Right cardiac atrium (tissue), 5 donors: ENCODE results near the gene ARHGAP36. TPM values are rescaled to one million over a fixed set of nuclear protein-coding genes. Genes with fewer than 3 reads are reported as not detected.

Experiments used
- ATAC-seq, 2 donors: fragments of 200-7000 bp; cut with Tn5 transposase; one replicate each; pipeline versions ENCODE4 v1.8.0 to v1.9.1; 2020; ENCODE audit warnings: moderate library complexity in 2 of 2, mild to moderate bottlenecking in 1 of 2
- DNase-seq, 3 donors: peaks; one replicate each; pipeline ENCODE4 v3.0.0-alpha.2; 2020
- H3K27ac ChIP-seq: one replicate; pipeline ENCODE4 v1.5.1; 2013; ENCODE audit warnings: mild to moderate bottlenecking, low read length, control low read depth, moderate library complexity
- H3K27me3 ChIP-seq: one replicate; pipeline ENCODE4 v1.6.1; 2013; ENCODE audit not compliant: control insufficient read depth, insufficient read depth
- H3K4me1 ChIP-seq: one replicate; pipeline ENCODE4 v1.6.1; 2013; ENCODE audit warnings: low read length; ENCODE audit not compliant: control insufficient read depth, insufficient read depth
- H3K4me3 ChIP-seq: one replicate; pipeline ENCODE4 v1.5.1; 2013; ENCODE audit warnings: low read length, control low read depth
- H3K9me3 ChIP-seq: one replicate; pipeline ENCODE4 v1.6.1; 2013; ENCODE audit warnings: low read length; ENCODE audit not compliant: control insufficient read depth
- WGBS: extraction: QIAGEN DNeasy Blood & Tissue Kit; methylation state at CpG from one replicate; pipeline ENCODE4 v1.1.7; 2013; 5-methylcytosine and 5-hydroxymethylcytosine counted together
- intact Hi-C, 4 donors: fragments of 100-400 bp; cut with DNase I; formaldehyde crosslinking; loops; one replicate each; pipeline versions ENCODE4 v1.11.0 to v1.14.0; 2022 to 2023
- polyA plus RNA-seq: library from polyadenylated mRNA; stranded (reverse); fragments of 200-250 nt; gene quantifications from one replicate; pipeline ENCODE4 v1.2.3, GENCODE V29; 2013
- total RNA-seq, 4 donors: library from RNA; stranded (reverse); fragmentation: NEBNext Ultra II Directional; extraction: Animal tissue kit (Norgen Biotek cat#: 25700); gene quantifications; one replicate each; pipeline ENCODE4 v1.2.1, GENCODE V29; 2021
- donor health status: healthy with polysubstance abuse.
- donor health status: DM: no; HTN: yes; CAD: no.
- donor health status: DM: no; HTN: no; CAD: no.
- donor health status: DM: no; HTN: yes; CAD: no; lungs with severe emphysema.
- donor health status: DM: yes; HTN: yes; CAD: no.

The ARHGAP36 gene
- total and polyA plus RNA-seq, 5 donors: 0.05 to 0.12 (median 0.11) TPM; not detected in 2

DNA sequence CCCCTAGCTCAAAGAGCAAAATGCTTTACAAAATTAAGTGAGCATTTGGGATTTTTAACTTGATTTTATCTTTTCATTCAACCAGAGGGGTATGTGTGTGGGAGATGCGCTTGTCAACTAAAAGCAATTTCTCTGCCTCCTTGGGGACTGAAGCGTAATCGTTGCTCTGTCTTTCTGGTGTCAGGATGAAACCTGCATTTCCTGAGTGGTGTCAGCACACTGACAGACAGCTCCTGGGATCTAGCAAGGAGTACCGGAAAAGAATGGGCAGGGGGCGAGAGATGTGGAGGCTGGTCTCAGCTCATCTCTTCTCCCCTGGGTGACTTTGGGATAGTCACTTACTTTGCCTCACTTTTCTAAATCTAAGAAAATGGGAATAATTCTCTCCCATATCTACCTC, 5.1 kb upstream of the ARHGAP36 start:
- WGBS: 65% methylated on average over 5 of the region's 5 CpGs

DNA sequence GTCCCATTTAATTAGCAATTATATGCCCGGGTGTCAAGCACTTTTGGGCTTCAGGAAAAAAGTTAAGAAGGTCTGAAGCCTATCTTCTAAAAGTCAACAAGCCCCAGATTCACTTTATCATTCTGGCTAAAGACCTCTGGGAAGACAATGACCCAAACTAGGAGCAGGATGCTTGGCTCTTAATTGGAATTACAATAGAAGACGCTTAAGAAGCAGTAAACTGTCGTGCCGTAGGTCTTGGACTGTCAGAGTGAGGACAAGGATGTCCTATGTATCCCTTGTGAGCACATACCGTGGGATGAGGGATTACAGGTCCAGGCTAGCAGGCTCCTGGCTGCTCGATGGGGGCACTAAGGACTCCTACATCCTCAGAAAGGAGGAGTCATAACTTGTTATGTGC, 3.2 kb upstream of the ARHGAP36 start:
- no peaks in the 10 kb centered on the region for H3K4me1 ChIP-seq
- no peak overlapping the region for H3K27ac ChIP-seq
- ATAC-seq: no peak
- H3K27me3 ChIP-seq: no peaks in the 10 kb centered on the region
- no peak overlapping the region for H3K4me3 ChIP-seq
- WGBS: 46% methylated on average over 6 of the region's 6 CpGs
- H3K9me3 ChIP-seq: no peaks in the 10 kb centered on the region
- intact Hi-C loops: no loop called here
- no peak for DNase-seq

More for the DNA sequence above, 5.1 kb upstream of the ARHGAP36 start:
- Histone ChIP-seq H3K9me3 (no peaks in the 10 kb centered on the region), H3K4me3 (no peak overlapping the region), H3K27ac (no peak overlapping the region), H3K4me1 (no peaks in the 10 kb centered on the region), H3K27me3 (no peaks in the 10 kb centered on the region)
- intact Hi-C loops: no loop called here
- no peak for DNase-seq
- ATAC-seq: no peak

DNA sequence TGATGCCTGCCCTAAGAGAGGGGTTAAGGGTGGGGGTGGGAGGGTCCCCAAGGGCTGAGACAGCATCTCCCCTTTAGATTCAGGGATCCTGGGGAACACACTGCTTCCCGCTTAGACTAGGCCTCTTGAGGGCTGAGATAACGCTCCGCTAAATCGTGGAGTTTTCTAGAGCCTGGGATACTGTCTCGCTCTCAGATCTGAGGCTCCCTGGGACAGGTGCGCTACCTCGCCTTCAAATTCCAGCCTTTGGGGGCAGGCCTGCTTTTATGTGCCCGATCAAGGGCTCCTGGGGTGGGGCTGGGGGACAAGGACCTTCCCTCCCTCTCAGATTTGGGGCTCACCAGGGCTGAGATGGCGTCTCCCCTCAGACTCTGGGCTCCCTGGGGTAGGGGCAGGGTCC, 440 bp upstream of the ARHGAP36 start:
- intact Hi-C loops: no loop called here
- WGBS: 9% methylated on average over 9 of the region's 9 CpGs
- no peak for ATAC-seq
- Histone ChIP-seq H3K4me3 (no peak overlapping the region), H3K9me3 (no peaks in the 10 kb centered on the region), H3K4me1 (no peaks in the 10 kb centered on the region), H3K27ac (no peak overlapping the region), H3K27me3 (no peaks in the 10 kb centered on the region)
- DNase-seq: no peak

GRCh38 chrX:131059246-131059645, 1.1 kb downstream of the ARHGAP36 start:
- intact Hi-C loops: no loop called here
- no peak for ATAC-seq
- WGBS: 52% methylated on average over 2 of the region's 2 CpGs
- H3K4me1 ChIP-seq: no peaks in the 10 kb centered on the region
- H3K4me3 ChIP-seq: no peak overlapping the region
- no peaks in the 10 kb centered on the region for H3K9me3 ChIP-seq
- no peak overlapping the region for H3K27ac ChIP-seq
- no peak for DNase-seq
- no peaks in the 10 kb centered on the region for H3K27me3 ChIP-seq

DNA sequence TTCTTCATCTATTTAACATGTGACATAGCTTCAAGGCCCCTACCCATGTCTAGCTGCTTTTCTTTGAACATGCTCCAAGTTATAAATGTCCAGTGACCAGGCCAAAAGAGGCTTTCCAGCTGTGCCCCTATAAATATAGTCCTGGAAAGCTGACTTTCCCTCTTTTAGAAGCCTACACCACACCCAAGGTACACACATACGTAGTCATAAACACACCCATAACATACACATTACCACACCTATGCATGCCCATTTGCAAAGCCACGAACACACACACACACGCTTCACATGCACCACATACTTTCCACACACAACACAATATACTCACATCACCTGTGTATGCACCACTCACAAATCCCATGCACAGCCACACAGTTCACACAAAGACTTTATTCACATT, 2.0 kb downstream of the ARHGAP36 start:
- Histone ChIP-seq H3K4me1 (no peaks in the 10 kb centered on the region), H3K27me3 (no peaks in the 10 kb centered on the region), H3K27ac (no peak overlapping the region), H3K9me3 (no peaks in the 10 kb centered on the region), H3K4me3 (no peak overlapping the region)
- no peak for ATAC-seq
- DNase-seq: no peak
- intact Hi-C loops: no loop called here
- 95% methylated on average over 3 of the region's 3 CpGs for WGBS

- H3K4me3 ChIP-seq: no peak overlapping the region
- no peaks in the 10 kb centered on the region for H3K4me1 ChIP-seq
- no peaks in the 10 kb centered on the region for H3K9me3 ChIP-seq
- no peaks in the 10 kb centered on the region for H3K27me3 ChIP-seq
- no peak overlapping the region for H3K27ac ChIP-seq
- DNase-seq: no peak
- WGBS: 80% methylated on average over 6 of the region's 6 CpGs
- intact Hi-C loops: no loop called here
- ATAC-seq: no peak
Observed at GRCh38 chrX:131061306-131061705, 3.2 kb downstream of the ARHGAP36 start.

DNA sequence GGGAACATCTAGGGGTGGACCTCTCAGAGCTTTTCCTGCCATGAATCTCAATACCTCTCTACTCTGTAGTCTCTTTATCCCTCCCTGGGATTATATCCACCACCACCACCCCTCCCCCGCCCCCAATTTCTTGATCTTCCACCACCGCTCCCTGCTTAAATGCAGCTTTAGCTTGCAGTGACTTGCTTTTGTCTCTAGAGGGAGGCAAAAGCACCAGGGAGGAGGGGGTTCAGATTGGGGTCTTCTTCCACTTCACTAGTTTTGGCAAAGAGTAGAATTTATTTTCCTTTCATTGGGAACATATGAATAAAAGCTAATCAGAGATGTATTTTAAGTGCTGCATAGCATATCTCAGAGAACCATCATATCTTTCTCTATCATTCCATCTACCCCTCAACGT, 5.5 kb downstream of the ARHGAP36 start:
- ATAC-seq (no peak), DNase-seq (no peak)
- intact Hi-C loops: no loop called here
- H3K27ac ChIP-seq: no peak overlapping the region
- H3K4me1 ChIP-seq: no peaks in the 10 kb centered on the region
- no peak overlapping the region for H3K4me3 ChIP-seq
- H3K27me3 ChIP-seq: no peaks in the 10 kb centered on the region
- H3K9me3 ChIP-seq: no peaks in the 10 kb centered on the region
- 27% methylated on average over 3 of the region's 3 CpGs for WGBS

- H3K27ac ChIP-seq: no peak overlapping the region
- WGBS: 63% methylated on average over 3 of the region's 3 CpGs
- no peaks in the 10 kb centered on the region for H3K4me1 ChIP-seq
- no peak overlapping the region for H3K4me3 ChIP-seq
- DNase-seq (no peak), ATAC-seq (no peak)
- no peaks in the 10 kb centered on the region for H3K9me3 ChIP-seq
- intact Hi-C loops: no loop called here
- no peaks in the 10 kb centered on the region for H3K27me3 ChIP-seq
Observed at GRCh38 chrX:131066237-131066636, 8.1 kb downstream of the ARHGAP36 start.

GRCh38 chrX:131067216-131067615, 9.1 kb downstream of the ARHGAP36 start:
- intact Hi-C loops: no loop called here
- Histone ChIP-seq H3K27ac (no peak overlapping the region), H3K27me3 (no peaks in the 10 kb centered on the region), H3K9me3 (no peaks in the 10 kb centered on the region), H3K4me1 (no peaks in the 10 kb centered on the region), H3K4me3 (no peak overlapping the region)
- ATAC-seq (no peak), DNase-seq (peak in 1 of 3 donors; percentile 45)
- 4% methylated on average over 19 of the region's 19 CpGs for WGBS

DNA sequence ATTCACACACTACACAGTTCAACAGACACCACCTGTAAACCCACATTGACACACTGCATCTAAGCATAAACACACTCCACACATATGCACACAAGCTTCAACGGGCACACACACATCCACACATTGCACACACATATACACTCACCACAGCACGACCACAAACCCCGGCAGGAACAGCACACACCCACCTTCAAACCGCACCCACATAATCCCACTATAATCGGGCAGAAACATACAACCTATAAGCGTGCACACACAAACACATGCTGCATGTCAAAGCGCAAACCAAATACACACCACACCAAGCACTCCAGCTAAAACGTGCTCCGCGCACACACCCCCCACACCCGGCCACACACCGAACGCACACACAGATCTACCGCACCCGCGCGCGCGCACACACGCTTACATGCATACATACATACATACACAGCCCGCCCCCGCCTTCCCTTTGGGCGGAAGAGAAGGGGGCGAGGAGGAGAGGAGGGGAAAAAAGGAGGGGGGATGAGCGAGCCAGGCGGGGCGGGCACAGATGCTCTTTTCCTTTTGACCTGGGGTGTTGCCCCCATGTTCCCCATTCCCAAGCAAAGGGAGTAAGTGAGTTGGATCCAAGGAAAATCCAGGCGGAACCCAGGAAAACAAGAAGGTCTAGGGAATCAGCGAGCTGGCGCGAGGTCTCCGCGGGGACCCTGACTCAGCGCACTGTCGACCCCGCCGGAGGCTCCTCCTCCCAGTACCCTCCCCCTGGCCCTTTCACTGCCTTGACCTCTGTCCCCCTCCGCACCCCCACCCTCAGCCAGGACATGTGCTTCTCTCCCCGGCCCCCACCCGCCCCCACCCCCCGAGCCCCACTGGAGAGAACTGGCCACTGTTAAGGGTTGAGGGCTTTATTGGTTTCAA, 9.9 kb downstream of the ARHGAP36 start:
- no peak for DNase-seq
- Histone ChIP-seq H3K27me3 (no peaks in the 10 kb centered on the region), H3K4me3 (no peak overlapping the region), H3K9me3 (no peaks in the 10 kb centered on the region), H3K4me1 (no peaks in the 10 kb centered on the region), H3K27ac (no peak overlapping the region)
- no peak for ATAC-seq
- intact Hi-C loops: no loop called here
- 2% methylated on average over 39 of the region's 41 CpGs for WGBS

GRCh38 chrX:131068945-131069719, 11.0 kb downstream of the ARHGAP36 start:
- Histone ChIP-seq H3K4me1 (no peaks in the 10 kb centered on the region), H3K4me3 (no peak overlapping the region), H3K9me3 (no peaks in the 10 kb centered on the region), H3K27me3 (no peaks in the 10 kb centered on the region), H3K27ac (no peak overlapping the region)
- no peak for ATAC-seq
- peak in 1 of 3 donors; percentile 46 for DNase-seq
- intact Hi-C loops: no loop called here
- 6% methylated on average over 26 of the region's 26 CpGs for WGBS
